ENCODE measurements around the gene ATG5.

- TF ChIP-seq POLR2A (IDR thresholded peaks at IDR 0.05; ENCODE audit: low read depth) (no peak), CTCF (IDR thresholded peaks at IDR 0.05) (no peak), EP300 (IDR thresholded peaks at IDR 0.05) (no peak), POLR2AphosphoS5 (IDR thresholded peaks at IDR 0.05) (no peak)
These were observed 97.7 kb downstream of the ATG5 start for GRCh38 chr6:106227612-106228507.
